H9 (cell line): ENCODE data around the gene TFCP2. TPM values are rescaled to one million over a fixed set of nuclear protein-coding genes. Genes with fewer than 3 reads are reported as not detected.

Experiments
- DNase-seq: peaks from one replicate; pipeline ENCODE4 v3.0.0-alpha.2; 2017
- H2AFZ ChIP-seq: one replicate; pipeline ENCODE4 v1.6.1; 2013; ENCODE audit warnings: mild to moderate bottlenecking, low read length, control low read depth, moderate library complexity
- H2AK5ac ChIP-seq: 2 replicates; pipeline ENCODE4 v1.6.1; 2013; ENCODE audit warnings: low read length, control low read depth, mixed read lengths; ENCODE audit not compliant: insufficient read length
- H2BK120ac ChIP-seq: one replicate; pipeline ENCODE4 v1.6.1; 2013; ENCODE audit warnings: low read depth, mild to moderate bottlenecking, low read length, control low read depth, inconsistent platforms; ENCODE audit not compliant: poor library complexity, severe bottlenecking
- H2BK12ac ChIP-seq: 2 replicates; pipeline ENCODE4 v1.6.1; 2013; ENCODE audit warnings: low read length, control low read depth, mixed read lengths, low read depth; ENCODE audit not compliant: insufficient read length
- H2BK15ac ChIP-seq: 2 replicates; pipeline ENCODE4 v1.6.1; 2013; ENCODE audit warnings: low read depth, low read length, control low read depth
- H2BK20ac ChIP-seq: one replicate; pipeline ENCODE4 v1.6.1; 2013; ENCODE audit warnings: low read depth, mild to moderate bottlenecking, low read length, control low read depth, inconsistent platforms; ENCODE audit not compliant: poor library complexity, severe bottlenecking
- H2BK5ac ChIP-seq: 2 replicates; pipeline ENCODE4 v1.6.1; 2013; ENCODE audit warnings: low read length, control low read depth, mixed read lengths; ENCODE audit not compliant: insufficient read length
- H3K14ac ChIP-seq: 2 replicates; pipeline ENCODE4 v1.6.1; 2013; ENCODE audit warnings: low read length, control low read depth; ENCODE audit not compliant: insufficient read depth
- H3K18ac ChIP-seq: 2 replicates; pipeline ENCODE4 v1.6.1; 2013; ENCODE audit warnings: low read depth, mild to moderate bottlenecking, mixed read lengths, low read length, control low read depth; ENCODE audit not compliant: insufficient read length
- H3K23ac ChIP-seq: 2 replicates; pipeline ENCODE4 v1.6.1; 2013; ENCODE audit warnings: low read length, control low read depth, mixed read lengths, low read depth; ENCODE audit not compliant: insufficient read length
- H3K23me2 ChIP-seq: 2 replicates; pipeline ENCODE4 v1.6.1; 2013; ENCODE audit warnings: low read depth, mild to moderate bottlenecking, mixed read lengths, low read length, control low read depth; ENCODE audit not compliant: insufficient read length, poor library complexity, severe bottlenecking
- H3K27ac ChIP-seq: 2 replicates; pipeline ENCODE4 v1.5.1; 2013; ENCODE audit warnings: low read length, control low read depth, mixed read lengths, low read depth; ENCODE audit not compliant: insufficient read length
- H3K27me3 ChIP-seq: 2 replicates; pipeline ENCODE4 v1.6.1; 2013; ENCODE audit warnings: low read length, control low read depth, inconsistent platforms; ENCODE audit not compliant: insufficient read depth
- H3K4ac ChIP-seq: 2 replicates; pipeline ENCODE4 v1.6.1; 2013; ENCODE audit warnings: low read depth, mild to moderate bottlenecking, control low read depth, inconsistent platforms, low read length, moderate library complexity
- H3K4me1 ChIP-seq: 2 replicates; pipeline ENCODE4 v1.6.1; 2013; ENCODE audit warnings: low read length, control low read depth, inconsistent platforms; ENCODE audit not compliant: insufficient read depth
- H3K4me2 ChIP-seq: 2 replicates; pipeline ENCODE4 v1.6.1; 2013; ENCODE audit warnings: low read length, control low read depth, mixed read lengths; ENCODE audit not compliant: insufficient read length, insufficient read depth
- H3K56ac ChIP-seq: 2 replicates; pipeline ENCODE4 v1.6.1; 2013; ENCODE audit warnings: low read depth, mild to moderate bottlenecking, mixed read lengths, low read length, control low read depth; ENCODE audit not compliant: insufficient read length
- H3K79me1 ChIP-seq: 2 replicates; pipeline ENCODE4 v1.6.1; 2013; ENCODE audit warnings: low read depth, mild to moderate bottlenecking, moderate library complexity, low read length, control low read depth, inconsistent platforms; ENCODE audit not compliant: insufficient read depth, poor library complexity, severe bottlenecking
- H3K79me2 ChIP-seq: 2 replicates; pipeline ENCODE4 v1.6.1; 2013; ENCODE audit warnings: low read length, control low read depth, inconsistent platforms; ENCODE audit not compliant: insufficient read depth
- H3K9ac ChIP-seq: 2 replicates; pipeline ENCODE4 v1.6.1; 2013; ENCODE audit warnings: low read length, control low read depth, mixed read lengths; ENCODE audit not compliant: insufficient read length; ENCODE audit errors: extremely low read depth
- H3K9me3 ChIP-seq: one replicate; pipeline ENCODE4 v1.6.1; 2013; ENCODE audit warnings: low read depth, low read length, inconsistent platforms; ENCODE audit not compliant: control insufficient read depth
- H3T11ph ChIP-seq: one replicate; pipeline ENCODE4 v1.6.1; 2013; ENCODE audit warnings: mild to moderate bottlenecking, low read length, control low read depth, inconsistent platforms
- H4K20me1 ChIP-seq: one replicate; pipeline ENCODE4 v1.6.1; 2013; ENCODE audit not compliant: control insufficient read depth, insufficient read length, insufficient read depth
- H4K5ac ChIP-seq: 2 replicates; pipeline ENCODE4 v1.6.1; 2013; ENCODE audit warnings: low read depth, mild to moderate bottlenecking, mixed read lengths, low read length, control low read depth; ENCODE audit not compliant: insufficient read length
- H4K8ac ChIP-seq: replicated peaks from 2 replicates; pipeline ENCODE4 v1.6.1; 2013; ENCODE audit warnings: low read length, control low read depth, mixed read lengths, low read depth; ENCODE audit not compliant: insufficient read length
- H4K91ac ChIP-seq: 2 replicates; pipeline ENCODE4 v1.6.1; 2013; ENCODE audit warnings: low read depth, mild to moderate bottlenecking, moderate library complexity, mixed read lengths, low read length, control low read depth; ENCODE audit not compliant: insufficient read length
- H3K27ac Mint-ChIP-seq, 3 experiments: 2 replicates in 2 of 3; 3 replicates in 1 of 3; pipeline ENCODE4 v1.8.0; 2020 to 2021; ENCODE audit warnings: mixed read lengths in 3 of 3, mild to moderate bottlenecking in 1 of 3, moderate library complexity in 1 of 3
- H3K27me3 Mint-ChIP-seq: 2 replicates; pipeline ENCODE4 v1.8.0; 2021; ENCODE audit warnings: low read depth, mild to moderate bottlenecking, moderate library complexity, mixed read lengths
- H3K36me3 Mint-ChIP-seq, 3 experiments: 2 replicates in 2 of 3; 3 replicates in 1 of 3; pipeline ENCODE4 v1.8.0; 2020 to 2021; ENCODE audit warnings: low read depth in 3 of 3, mixed read lengths in 3 of 3; ENCODE audit not compliant: insufficient read depth in 1 of 3
- H3K4me1 Mint-ChIP-seq, 2 experiments: 2 replicates each; pipeline ENCODE4 v1.8.0; 2020; ENCODE audit warnings: mixed read lengths in 2 of 2
- H3K4me3 Mint-ChIP-seq, 2 experiments: 2 replicates in 1 of 2; 3 replicates in 1 of 2; pipeline ENCODE4 v1.8.0; 2020 to 2021; ENCODE audit warnings: mild to moderate bottlenecking in 2 of 2, mixed read lengths in 2 of 2, moderate library complexity in 1 of 2
- H3K9me3 Mint-ChIP-seq, 2 experiments: 2 replicates in 1 of 2; 3 replicates in 1 of 2; pipeline ENCODE4 v1.8.0; 2020; ENCODE audit warnings: mild to moderate bottlenecking in 2 of 2, mixed read lengths in 2 of 2, moderate library complexity in 1 of 2
- WGBS: extraction: QIAGEN DNeasy Blood & Tissue Kit; methylation state at CpG from one replicate; pipeline ENCODE4 v1.1.7; 2013; ENCODE audit warnings: missing lambda C conversion rate, low lambda C conversion rate, mixed read lengths; ENCODE audit not compliant: insufficient read length; ENCODE audit errors: extremely low coverage; 5-methylcytosine and 5-hydroxymethylcytosine counted together
- total RNA-seq: library from RNA; stranded (reverse); gene quantifications from 2 replicates; pipeline ENCODE4 v1.2.1, GENCODE V29; 2021
- TF ChIP-seq, protein P1 (sequence below): fragments of 200-600 bp; sonication (generic); conservative IDR thresholded peaks from 3 replicates; pipeline ENCODE4 v1.8.0; 2021; ENCODE audit warnings: antibody characterized with exemption, mild to moderate bottlenecking

TFCP2 gene
- total RNA-seq, 1 experiment from 2014 or later: 27.1 TPM

DNA sequence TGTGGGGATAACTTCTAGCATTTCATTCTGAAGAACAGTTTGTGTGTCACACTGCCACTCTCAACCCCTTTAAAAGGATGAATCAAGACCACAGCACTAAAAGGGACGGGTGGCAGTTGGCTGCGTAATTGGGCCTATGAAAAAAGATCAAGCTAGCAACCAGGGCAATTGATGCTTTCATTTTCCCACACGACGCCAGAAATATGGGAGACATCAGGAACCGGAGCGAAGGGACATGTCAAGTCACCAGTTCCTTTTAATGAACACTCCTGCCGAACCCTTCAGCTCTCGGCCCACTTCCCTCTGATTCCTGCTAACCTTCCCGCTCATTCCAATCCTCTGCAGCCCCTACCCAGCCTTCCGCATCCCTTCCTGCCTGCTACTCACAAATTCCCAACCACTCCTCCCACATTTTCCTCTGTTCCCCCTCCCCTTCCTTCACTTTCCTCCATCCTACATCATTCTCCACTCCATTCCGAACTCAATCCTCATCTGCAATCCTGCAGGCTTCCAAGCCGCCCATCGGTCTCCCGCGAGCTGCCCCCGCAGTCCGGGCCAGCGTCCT is 90.3 kb downstream of the TFCP2 start:
- no peak overlapping the region for H4K8ac ChIP-seq
- no peak overlapping the region for H2BK120ac ChIP-seq
- no peaks in the 10 kb centered on the region for H4K20me1 ChIP-seq
- H3K18ac ChIP-seq: peak overlapping the region; percentile 52
- H2BK20ac ChIP-seq: no peak overlapping the region
- no peak overlapping the region for H2AK5ac ChIP-seq
- peaks cover 8% of the 10 kb centered on the region for H3K23me2 ChIP-seq
- H2AFZ ChIP-seq: no peak overlapping the region
- no peak overlapping the region for H4K91ac ChIP-seq
- Mint-ChIP-seq H3K36me3 (peaks cover 10 to 24% (median 14%) of the 10 kb centered on the region in 3 experiments; a peak in 6 of 7 replicates), H3K27me3 (no peaks in the 10 kb centered on the region), H3K4me3 (peak overlapping the region; percentile 93 to 98), H3K4me1 (peaks cover 20 to 24% of the 10 kb centered on the region in 2 experiments), H3K27ac (peak overlapping the region; percentile 91 to 98 (median 98)), H3K9me3 (peaks cover 0 to 2% of the 10 kb centered on the region in 2 experiments; a peak in 2 of 5 replicates)
- TF ChIP-seq, protein P1, sequence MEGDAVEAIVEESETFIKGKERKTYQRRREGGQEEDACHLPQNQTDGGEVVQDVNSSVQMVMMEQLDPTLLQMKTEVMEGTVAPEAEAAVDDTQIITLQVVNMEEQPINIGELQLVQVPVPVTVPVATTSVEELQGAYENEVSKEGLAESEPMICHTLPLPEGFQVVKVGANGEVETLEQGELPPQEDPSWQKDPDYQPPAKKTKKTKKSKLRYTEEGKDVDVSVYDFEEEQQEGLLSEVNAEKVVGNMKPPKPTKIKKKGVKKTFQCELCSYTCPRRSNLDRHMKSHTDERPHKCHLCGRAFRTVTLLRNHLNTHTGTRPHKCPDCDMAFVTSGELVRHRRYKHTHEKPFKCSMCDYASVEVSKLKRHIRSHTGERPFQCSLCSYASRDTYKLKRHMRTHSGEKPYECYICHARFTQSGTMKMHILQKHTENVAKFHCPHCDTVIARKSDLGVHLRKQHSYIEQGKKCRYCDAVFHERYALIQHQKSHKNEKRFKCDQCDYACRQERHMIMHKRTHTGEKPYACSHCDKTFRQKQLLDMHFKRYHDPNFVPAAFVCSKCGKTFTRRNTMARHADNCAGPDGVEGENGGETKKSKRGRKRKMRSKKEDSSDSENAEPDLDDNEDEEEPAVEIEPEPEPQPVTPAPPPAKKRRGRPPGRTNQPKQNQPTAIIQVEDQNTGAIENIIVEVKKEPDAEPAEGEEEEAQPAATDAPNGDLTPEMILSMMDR: no peak
- peaks cover 2% of the 10 kb centered on the region; the same call in 1 of the 2 replicates for H3K4me1 ChIP-seq
- no peak overlapping the region for H3K56ac ChIP-seq
- H2BK5ac ChIP-seq: no peak overlapping the region
- no peak overlapping the region for H3T11ph ChIP-seq
- no peak overlapping the region for H3K4ac ChIP-seq
- no peak overlapping the region for H2BK15ac ChIP-seq
- peaks cover 9% of the 10 kb centered on the region; the same call in 1 of the 2 replicates for H3K79me2 ChIP-seq
- peak overlapping the region; percentile 82 for H3K14ac ChIP-seq
- H3K27ac ChIP-seq: no peak overlapping the region
- WGBS: 100% methylated on average over 1 of the region's 18 CpGs
- no peaks in the 10 kb centered on the region for H3K27me3 ChIP-seq
- no peaks in the 10 kb centered on the region for H3K9me3 ChIP-seq
- no peak overlapping the region for H3K23ac ChIP-seq
- H3K9ac ChIP-seq: peak overlapping the region; percentile 83
- H2BK12ac ChIP-seq: no peak overlapping the region
- no peak overlapping the region for H4K5ac ChIP-seq
- DNase-seq: peak; percentile 64
- peak overlapping the region; percentile 87 for H3K4me2 ChIP-seq
- H3K79me1 ChIP-seq: peaks cover 11% of the 10 kb centered on the region
